ENCODE data around the gene RAD50. TPM values are rescaled to one million over a fixed set of nuclear protein-coding genes. Genes with fewer than 3 reads are reported as not detected.

The RAD50 gene
- total and polyA plus RNA-seq, 2 of the 4 experiments (the other 2 are of a cell fraction): 5.2 to 6.2 TPM

DNA sequence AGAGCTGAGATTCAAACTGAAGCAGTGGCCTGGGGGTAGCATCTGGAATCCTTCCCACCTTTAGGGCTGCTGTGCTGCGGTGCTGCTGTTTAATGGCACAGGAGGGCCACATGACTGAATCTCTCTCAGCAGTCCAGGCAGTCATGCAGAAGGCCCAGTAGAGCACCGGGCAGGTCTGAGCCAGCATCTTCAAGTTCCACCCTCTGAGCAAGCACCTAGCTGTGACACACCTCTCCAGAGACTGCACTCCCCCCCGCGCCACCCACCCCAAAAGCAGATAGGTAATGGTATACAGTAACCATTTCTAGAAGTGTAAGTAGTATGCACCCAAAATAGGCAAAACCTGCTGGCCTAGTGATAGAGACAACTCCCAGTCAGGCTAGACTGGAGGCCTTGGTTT is 125.2 kb downstream of the RAD50 start:
- H3K4ac ChIP-seq (ENCODE audit: low read depth, low read length): no peak overlapping the region
- ATAC-seq (ENCODE audit: low read depth): no peak
- TF ChIP-seq, protein P1, sequence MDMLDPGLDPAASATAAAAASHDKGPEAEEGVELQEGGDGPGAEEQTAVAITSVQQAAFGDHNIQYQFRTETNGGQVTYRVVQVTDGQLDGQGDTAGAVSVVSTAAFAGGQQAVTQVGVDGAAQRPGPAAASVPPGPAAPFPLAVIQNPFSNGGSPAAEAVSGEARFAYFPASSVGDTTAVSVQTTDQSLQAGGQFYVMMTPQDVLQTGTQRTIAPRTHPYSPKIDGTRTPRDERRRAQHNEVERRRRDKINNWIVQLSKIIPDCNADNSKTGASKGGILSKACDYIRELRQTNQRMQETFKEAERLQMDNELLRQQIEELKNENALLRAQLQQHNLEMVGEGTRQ (IDR thresholded peaks at IDR 0.05; ENCODE audit: low read depth, low read length): no peak
- no peak for TF ChIP-seq POLR2A (IDR thresholded peaks at IDR 0.05; ENCODE audit: low read depth, low read length)
- TF ChIP-seq, protein P2, sequence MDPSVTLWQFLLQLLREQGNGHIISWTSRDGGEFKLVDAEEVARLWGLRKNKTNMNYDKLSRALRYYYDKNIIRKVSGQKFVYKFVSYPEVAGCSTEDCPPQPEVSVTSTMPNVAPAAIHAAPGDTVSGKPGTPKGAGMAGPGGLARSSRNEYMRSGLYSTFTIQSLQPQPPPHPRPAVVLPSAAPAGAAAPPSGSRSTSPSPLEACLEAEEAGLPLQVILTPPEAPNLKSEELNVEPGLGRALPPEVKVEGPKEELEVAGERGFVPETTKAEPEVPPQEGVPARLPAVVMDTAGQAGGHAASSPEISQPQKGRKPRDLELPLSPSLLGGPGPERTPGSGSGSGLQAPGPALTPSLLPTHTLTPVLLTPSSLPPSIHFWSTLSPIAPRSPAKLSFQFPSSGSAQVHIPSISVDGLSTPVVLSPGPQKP (IDR thresholded peaks at IDR 0.05; ENCODE audit: borderline replicate concordance, low read depth, low read length): no peak
- TF ChIP-seq, protein P3, sequence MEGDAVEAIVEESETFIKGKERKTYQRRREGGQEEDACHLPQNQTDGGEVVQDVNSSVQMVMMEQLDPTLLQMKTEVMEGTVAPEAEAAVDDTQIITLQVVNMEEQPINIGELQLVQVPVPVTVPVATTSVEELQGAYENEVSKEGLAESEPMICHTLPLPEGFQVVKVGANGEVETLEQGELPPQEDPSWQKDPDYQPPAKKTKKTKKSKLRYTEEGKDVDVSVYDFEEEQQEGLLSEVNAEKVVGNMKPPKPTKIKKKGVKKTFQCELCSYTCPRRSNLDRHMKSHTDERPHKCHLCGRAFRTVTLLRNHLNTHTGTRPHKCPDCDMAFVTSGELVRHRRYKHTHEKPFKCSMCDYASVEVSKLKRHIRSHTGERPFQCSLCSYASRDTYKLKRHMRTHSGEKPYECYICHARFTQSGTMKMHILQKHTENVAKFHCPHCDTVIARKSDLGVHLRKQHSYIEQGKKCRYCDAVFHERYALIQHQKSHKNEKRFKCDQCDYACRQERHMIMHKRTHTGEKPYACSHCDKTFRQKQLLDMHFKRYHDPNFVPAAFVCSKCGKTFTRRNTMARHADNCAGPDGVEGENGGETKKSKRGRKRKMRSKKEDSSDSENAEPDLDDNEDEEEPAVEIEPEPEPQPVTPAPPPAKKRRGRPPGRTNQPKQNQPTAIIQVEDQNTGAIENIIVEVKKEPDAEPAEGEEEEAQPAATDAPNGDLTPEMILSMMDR (conservative IDR thresholded peaks at IDR 0.05; ENCODE audit: low read depth, low read length): no peak
- no peak for TF ChIP-seq NFE2L2 (IDR thresholded peaks at IDR 0.05; ENCODE audit: low read depth, low read length)
- TF ChIP-seq CEBPB (IDR thresholded peaks at IDR 0.05; ENCODE audit: low read depth, low read length): no peak
- no peak for TF ChIP-seq RCOR1 (IDR thresholded peaks at IDR 0.05; ENCODE audit: insufficient replicate concordance, low read length)
- TF ChIP-seq SMC3 (IDR thresholded peaks at IDR 0.05; ENCODE audit: low read depth, low read length): no peak

More for the DNA sequence above, 125.2 kb downstream of the RAD50 start:
- Histone ChIP-seq H2BK20ac (ENCODE audit: low read depth, low read length) (no peak overlapping the region), H3K23ac (ENCODE audit: low read depth, low read length) (no peak overlapping the region), H3K14ac (replicated peaks; ENCODE audit: low read depth, low read length) (no peak overlapping the region), H4K91ac (ENCODE audit: insufficient read depth, low read depth, low read length) (no peak overlapping the region), H3K27me3 (ENCODE audit: control insufficient read depth, insufficient read depth, low read length) (no peaks in the 10 kb centered on the region), H3K4me3 (ENCODE audit: insufficient read depth, low read depth, low read length) (no peak overlapping the region), H3K9ac (ENCODE audit: low read depth, low read length) (no peak overlapping the region), H3K79me1 (ENCODE audit: low read depth in 1 of 2, low read length in 2 of 2) (no peaks in the 10 kb centered on the region), H2BK5ac (ENCODE audit: low read depth, low read length, poor library complexity, severe bottlenecking) (no peak overlapping the region), H3K36me3 (ENCODE audit: control insufficient read depth, insufficient read depth, low read length) (no peaks in the 10 kb centered on the region), H3K18ac (ENCODE audit: low read depth, low read length) (no peak overlapping the region), H3K9me1 (ENCODE audit: insufficient read depth, low read length) (peaks cover 9% of the 10 kb centered on the region; the same call in 1 of the 2 replicates), H4K5ac (ENCODE audit: low read depth, low read length) (no peak overlapping the region), H2AK5ac (ENCODE audit: low read depth, low read length) (no peak overlapping the region), H3K27ac (ENCODE audit: insufficient read depth, low read length) (no peak overlapping the region), H3K4me1 (ENCODE audit: control insufficient read depth, insufficient read depth, low read length) (peaks cover 4% of the 10 kb centered on the region), H3K4me2 (ENCODE audit: low read depth, low read length) (no peak overlapping the region), H2AK9ac (replicated peaks; ENCODE audit: low read depth, low read length, poor library complexity) (no peak overlapping the region), H4K20me1 (ENCODE audit: insufficient read depth, low read length) (no peaks in the 10 kb centered on the region), H3K9me3 (ENCODE audit: control insufficient read depth, insufficient read depth, low read length) (no peaks in the 10 kb centered on the region), H3K56ac (ENCODE audit: extremely low read depth, insufficient read depth, low read length) (no peak overlapping the region), H2BK120ac (ENCODE audit: low read depth, low read length) (no peak overlapping the region), H4K8ac (ENCODE audit: low read depth in 2 of 2, low read length in 2 of 2) (no peak overlapping the region), H2AFZ (replicated peaks; ENCODE audit: low read length, poor library complexity) (no peak overlapping the region), H2BK15ac (ENCODE audit: low read depth, low read length) (no peak overlapping the region)
- no peak for DNase-seq
- intact Hi-C loops (cut with micrococcal nuclease) (no loop called here), dilution Hi-C loops (cut with HindIII; ENCODE audit: low sequenced_read_pairs, unreplicated experiment) (no loop called here), in situ Hi-C loops (cut with MboI; ENCODE audit: low sequenced_read_pairs) (no loop called here)
- no TSS peak for BruUV-seq (replicated peaks)
- no CpG with 5 or more reads among the region's 4 CpGs for WGBS, 2 experiments (ENCODE audit: extremely low coverage in 2 of 2, insufficient read length in 1 of 2)
- ChIA-PET POLR2A (ENCODE audit: unreplicated experiment) (no interaction called here), CTCF (interaction anchor here (1.2 kb wide), 1 partner anchor 156 kb away, joined by 4 read pairs; no protein-coding TSS in a partner anchor)

Measured in IMR-90 (cell line).